K562 (cell line): Measurements from ENCODE around the gene NUF2. TPM values are rescaled to one million over a fixed set of nuclear protein-coding genes. Genes with fewer than 3 reads are reported as not detected.

ENCODE experiments used
- MLLT1 ChIP-seq, 2 experiments: fragments of 450-650 bp; IDR thresholded peaks; 2 replicates each; pipeline ENCODE4 v1.6.1; 2016
- POLR3G ChIP-seq: IDR thresholded peaks from 2 replicates; pipeline ENCODE4 v1.6.1; 2011; ENCODE audit not compliant: insufficient read length, insufficient replicate concordance; ENCODE audit errors: extremely low read depth
- RAD51 ChIP-seq: fragments of 450-650 bp; IDR thresholded peaks from 2 replicates; pipeline ENCODE4 v1.7.1; 2016; ENCODE audit warnings: low read depth, mild to moderate bottlenecking, borderline replicate concordance
- RB1 ChIP-seq: fragments of 450-650 bp; IDR thresholded peaks from 2 replicates; pipeline ENCODE4 v1.6.1; 2017; ENCODE audit warnings: low read depth, mild to moderate bottlenecking
- polyA plus RNA-seq, 8 experiments: library from polyadenylated mRNA; depleted of rRNA in 4 of 8; stranded (reverse) in 5 of 8; unstranded in 3 of 8; fragments of >200 nt; fragmentation: Nextera tagmentation in 2 of 8; fragmentation: Illumina TruSeq in 1 of 8; extraction: Ambion mirVana in 2 of 8; extraction: Trizol in 1 of 8; gene quantifications; 2 replicates each; pipeline versions ENCODE4 v1.2.1 to v1.2.3, GENCODE V29; 2011 to 2014; ENCODE audit warnings: inconsistent platforms in 1 of 8, missing spikeins in 1 of 8
- total RNA-seq, 7 experiments: library from RNA; depleted of rRNA in 6 of 7; stranded (reverse); fragments of >200 nt in 6 of 7; fragmentation: Illumina TruSeq in 2 of 7; extraction: Trizol in 2 of 7; gene quantifications; 2 replicates each; pipeline versions ENCODE4 v1.2.1 to v1.2.3, GENCODE V29; 2011 to 2021; ENCODE audit warnings: low replicate concordance in 1 of 7
- TF ChIP-seq, protein P1 (sequence below), 2 experiments: fragments of 450-650 bp; formaldehyde crosslinking in 1 of 2; IDR thresholded peaks; 2 replicates each; pipeline versions ENCODE4 v1.4.0 to v1.6.1; 2014 to 2020; ENCODE audit warnings: mild to moderate bottlenecking in 2 of 2, borderline replicate concordance in 1 of 2, low read depth in 1 of 2
- TF ChIP-seq, protein P2 (sequence below): fragments of 200-600 bp; sonication (generic); IDR thresholded peaks from one replicate; pipeline ENCODE4 v1.6.1; 2012; ENCODE audit warnings: mild to moderate bottlenecking, low read depth, low read length, inconsistent platforms

The NUF2 gene
- total and polyA plus RNA-seq, 9 of the 15 experiments (the other 6 are each of a cell fraction or from before 2014, with no cell fraction given), result 42.5 to 90.0 (median 60.3) TPM

DNA sequence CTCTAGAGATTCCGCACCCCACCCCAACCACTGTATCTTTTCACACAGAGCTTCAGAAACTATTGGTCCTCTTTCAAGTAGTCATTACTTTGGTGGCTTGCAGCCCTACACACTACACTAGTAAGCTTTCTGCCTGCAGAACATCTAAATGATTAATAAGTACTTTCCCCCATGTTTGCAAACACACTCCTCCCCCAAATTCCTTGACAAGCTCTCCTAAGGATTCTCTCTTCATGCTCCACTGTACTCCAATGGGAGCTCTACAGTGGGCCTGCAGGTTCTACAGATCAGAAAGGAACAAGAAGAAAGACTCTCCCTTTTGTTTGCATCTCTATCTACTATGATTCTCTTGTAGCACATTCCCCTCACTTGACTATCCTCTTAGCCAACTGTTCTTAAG lies 16.3 kb upstream of the NUF2 start (continued):
- TF ChIP-seq, protein P1, sequence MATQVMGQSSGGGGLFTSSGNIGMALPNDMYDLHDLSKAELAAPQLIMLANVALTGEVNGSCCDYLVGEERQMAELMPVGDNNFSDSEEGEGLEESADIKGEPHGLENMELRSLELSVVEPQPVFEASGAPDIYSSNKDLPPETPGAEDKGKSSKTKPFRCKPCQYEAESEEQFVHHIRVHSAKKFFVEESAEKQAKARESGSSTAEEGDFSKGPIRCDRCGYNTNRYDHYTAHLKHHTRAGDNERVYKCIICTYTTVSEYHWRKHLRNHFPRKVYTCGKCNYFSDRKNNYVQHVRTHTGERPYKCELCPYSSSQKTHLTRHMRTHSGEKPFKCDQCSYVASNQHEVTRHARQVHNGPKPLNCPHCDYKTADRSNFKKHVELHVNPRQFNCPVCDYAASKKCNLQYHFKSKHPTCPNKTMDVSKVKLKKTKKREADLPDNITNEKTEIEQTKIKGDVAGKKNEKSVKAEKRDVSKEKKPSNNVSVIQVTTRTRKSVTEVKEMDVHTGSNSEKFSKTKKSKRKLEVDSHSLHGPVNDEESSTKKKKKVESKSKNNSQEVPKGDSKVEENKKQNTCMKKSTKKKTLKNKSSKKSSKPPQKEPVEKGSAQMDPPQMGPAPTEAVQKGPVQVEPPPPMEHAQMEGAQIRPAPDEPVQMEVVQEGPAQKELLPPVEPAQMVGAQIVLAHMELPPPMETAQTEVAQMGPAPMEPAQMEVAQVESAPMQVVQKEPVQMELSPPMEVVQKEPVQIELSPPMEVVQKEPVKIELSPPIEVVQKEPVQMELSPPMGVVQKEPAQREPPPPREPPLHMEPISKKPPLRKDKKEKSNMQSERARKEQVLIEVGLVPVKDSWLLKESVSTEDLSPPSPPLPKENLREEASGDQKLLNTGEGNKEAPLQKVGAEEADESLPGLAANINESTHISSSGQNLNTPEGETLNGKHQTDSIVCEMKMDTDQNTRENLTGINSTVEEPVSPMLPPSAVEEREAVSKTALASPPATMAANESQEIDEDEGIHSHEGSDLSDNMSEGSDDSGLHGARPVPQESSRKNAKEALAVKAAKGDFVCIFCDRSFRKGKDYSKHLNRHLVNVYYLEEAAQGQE (IDR thresholded peaks at IDR 0.05; ENCODE audit: borderline replicate concordance), result no peak
- TF ChIP-seq, protein P1 (CRISPR knock-in tag; IDR thresholded peaks at IDR 0.05; ENCODE audit: low read depth), result no peak
- no peak for TF ChIP-seq POLR3G
- no peak for TF ChIP-seq RAD51
- TF ChIP-seq RB1, result no peak
- TF ChIP-seq, protein P2, sequence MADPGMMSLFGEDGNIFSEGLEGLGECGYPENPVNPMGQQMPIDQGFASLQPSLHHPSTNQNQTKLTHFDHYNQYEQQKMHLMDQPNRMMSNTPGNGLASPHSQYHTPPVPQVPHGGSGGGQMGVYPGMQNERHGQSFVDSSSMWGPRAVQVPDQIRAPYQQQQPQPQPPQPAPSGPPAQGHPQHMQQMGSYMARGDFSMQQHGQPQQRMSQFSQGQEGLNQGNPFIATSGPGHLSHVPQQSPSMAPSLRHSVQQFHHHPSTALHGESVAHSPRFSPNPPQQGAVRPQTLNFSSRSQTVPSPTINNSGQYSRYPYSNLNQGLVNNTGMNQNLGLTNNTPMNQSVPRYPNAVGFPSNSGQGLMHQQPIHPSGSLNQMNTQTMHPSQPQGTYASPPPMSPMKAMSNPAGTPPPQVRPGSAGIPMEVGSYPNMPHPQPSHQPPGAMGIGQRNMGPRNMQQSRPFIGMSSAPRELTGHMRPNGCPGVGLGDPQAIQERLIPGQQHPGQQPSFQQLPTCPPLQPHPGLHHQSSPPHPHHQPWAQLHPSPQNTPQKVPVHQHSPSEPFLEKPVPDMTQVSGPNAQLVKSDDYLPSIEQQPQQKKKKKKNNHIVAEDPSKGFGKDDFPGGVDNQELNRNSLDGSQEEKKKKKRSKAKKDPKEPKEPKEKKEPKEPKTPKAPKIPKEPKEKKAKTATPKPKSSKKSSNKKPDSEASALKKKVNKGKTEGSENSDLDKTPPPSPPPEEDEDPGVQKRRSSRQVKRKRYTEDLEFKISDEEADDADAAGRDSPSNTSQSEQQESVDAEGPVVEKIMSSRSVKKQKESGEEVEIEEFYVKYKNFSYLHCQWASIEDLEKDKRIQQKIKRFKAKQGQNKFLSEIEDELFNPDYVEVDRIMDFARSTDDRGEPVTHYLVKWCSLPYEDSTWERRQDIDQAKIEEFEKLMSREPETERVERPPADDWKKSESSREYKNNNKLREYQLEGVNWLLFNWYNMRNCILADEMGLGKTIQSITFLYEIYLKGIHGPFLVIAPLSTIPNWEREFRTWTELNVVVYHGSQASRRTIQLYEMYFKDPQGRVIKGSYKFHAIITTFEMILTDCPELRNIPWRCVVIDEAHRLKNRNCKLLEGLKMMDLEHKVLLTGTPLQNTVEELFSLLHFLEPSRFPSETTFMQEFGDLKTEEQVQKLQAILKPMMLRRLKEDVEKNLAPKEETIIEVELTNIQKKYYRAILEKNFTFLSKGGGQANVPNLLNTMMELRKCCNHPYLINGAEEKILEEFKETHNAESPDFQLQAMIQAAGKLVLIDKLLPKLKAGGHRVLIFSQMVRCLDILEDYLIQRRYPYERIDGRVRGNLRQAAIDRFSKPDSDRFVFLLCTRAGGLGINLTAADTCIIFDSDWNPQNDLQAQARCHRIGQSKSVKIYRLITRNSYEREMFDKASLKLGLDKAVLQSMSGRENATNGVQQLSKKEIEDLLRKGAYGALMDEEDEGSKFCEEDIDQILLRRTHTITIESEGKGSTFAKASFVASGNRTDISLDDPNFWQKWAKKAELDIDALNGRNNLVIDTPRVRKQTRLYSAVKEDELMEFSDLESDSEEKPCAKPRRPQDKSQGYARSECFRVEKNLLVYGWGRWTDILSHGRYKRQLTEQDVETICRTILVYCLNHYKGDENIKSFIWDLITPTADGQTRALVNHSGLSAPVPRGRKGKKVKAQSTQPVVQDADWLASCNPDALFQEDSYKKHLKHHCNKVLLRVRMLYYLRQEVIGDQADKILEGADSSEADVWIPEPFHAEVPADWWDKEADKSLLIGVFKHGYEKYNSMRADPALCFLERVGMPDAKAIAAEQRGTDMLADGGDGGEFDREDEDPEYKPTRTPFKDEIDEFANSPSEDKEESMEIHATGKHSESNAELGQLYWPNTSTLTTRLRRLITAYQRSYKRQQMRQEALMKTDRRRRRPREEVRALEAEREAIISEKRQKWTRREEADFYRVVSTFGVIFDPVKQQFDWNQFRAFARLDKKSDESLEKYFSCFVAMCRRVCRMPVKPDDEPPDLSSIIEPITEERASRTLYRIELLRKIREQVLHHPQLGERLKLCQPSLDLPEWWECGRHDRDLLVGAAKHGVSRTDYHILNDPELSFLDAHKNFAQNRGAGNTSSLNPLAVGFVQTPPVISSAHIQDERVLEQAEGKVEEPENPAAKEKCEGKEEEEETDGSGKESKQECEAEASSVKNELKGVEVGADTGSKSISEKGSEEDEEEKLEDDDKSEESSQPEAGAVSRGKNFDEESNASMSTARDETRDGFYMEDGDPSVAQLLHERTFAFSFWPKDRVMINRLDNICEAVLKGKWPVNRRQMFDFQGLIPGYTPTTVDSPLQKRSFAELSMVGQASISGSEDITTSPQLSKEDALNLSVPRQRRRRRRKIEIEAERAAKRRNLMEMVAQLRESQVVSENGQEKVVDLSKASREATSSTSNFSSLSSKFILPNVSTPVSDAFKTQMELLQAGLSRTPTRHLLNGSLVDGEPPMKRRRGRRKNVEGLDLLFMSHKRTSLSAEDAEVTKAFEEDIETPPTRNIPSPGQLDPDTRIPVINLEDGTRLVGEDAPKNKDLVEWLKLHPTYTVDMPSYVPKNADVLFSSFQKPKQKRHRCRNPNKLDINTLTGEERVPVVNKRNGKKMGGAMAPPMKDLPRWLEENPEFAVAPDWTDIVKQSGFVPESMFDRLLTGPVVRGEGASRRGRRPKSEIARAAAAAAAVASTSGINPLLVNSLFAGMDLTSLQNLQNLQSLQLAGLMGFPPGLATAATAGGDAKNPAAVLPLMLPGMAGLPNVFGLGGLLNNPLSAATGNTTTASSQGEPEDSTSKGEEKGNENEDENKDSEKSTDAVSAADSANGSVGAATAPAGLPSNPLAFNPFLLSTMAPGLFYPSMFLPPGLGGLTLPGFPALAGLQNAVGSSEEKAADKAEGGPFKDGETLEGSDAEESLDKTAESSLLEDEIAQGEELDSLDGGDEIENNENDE, result no peak
- no peak for TF ChIP-seq MLLT1 (IDR thresholded peaks at IDR 0.05)
